K562 (cell line): ENCODE results near the gene HAO2. TPM values are rescaled to one million over a fixed set of nuclear protein-coding genes. Genes with fewer than 3 reads are reported as not detected.

Source experiments
- ATAC-seq: fragments of 200-7000 bp; cut with Tn5 transposase; 3 replicates; pipeline ENCODE4 v1.9.1; 2020; ENCODE audit warnings: moderate library complexity
- BruUV-seq: library from RNA; stranded (reverse); fragments of 400-500 nt; replicated peaks from 2 replicates; lab custom pipeline; 2021; lab: Mats Ljungman, UMichigan
- CTCF ChIA-PET: fragments of 300-600 bp; formaldehyde crosslinking; extraction: SDS; loops from one replicate; lab custom pipeline; 2021; ENCODE audit warnings: low intra/inter-chr PET ratio; lab: Yijun Ruan, JAX
- POLR2A ChIA-PET: fragments of 300-600, 350-650 bp; sonication (Branson Sonifier 250); formaldehyde crosslinking; extraction: SDS; loops from one replicate; lab custom pipeline; 2021; ENCODE audit warnings: antibody characterized with exemption, inconsistent platforms; lab: Yijun Ruan, JAX
- DNase-seq, 4 experiments: peaks; one replicate each; pipeline versions ENCODE4 v3.0.0 to v3.0.0-alpha.2; 2011 to 2018; ENCODE audit warnings: low spot score in 3 of 4, mixed read lengths in 3 of 4; ENCODE audit errors: extremely low read depth in 1 of 4
- FAIRE-seq: peaks from 2 replicates; lab custom pipeline; 2011; peaks lifted over from hg19 to GRCh38; lab: Jason Lieb, UNC
- H2AFZ ChIP-seq: 2 replicates; pipeline ENCODE4 v1.6.0; 2011; ENCODE audit warnings: low read depth, low read length, control low read depth, inconsistent platforms
- H3K27ac ChIP-seq: fragments of 200-600 bp; 3 replicates; pipeline ENCODE4 v1.8.0; 2011; ENCODE audit warnings: low read depth, mild to moderate bottlenecking, control low read depth, inconsistent platforms, low read length, moderate library complexity, mixed read lengths; ENCODE audit errors: extremely low read depth
- H3K27me3 ChIP-seq, 2 experiments: fragments of 300-600 bp in 1 of 2; 2 replicates in 1 of 2; 3 replicates in 1 of 2; pipeline versions ENCODE4 v1.6.0 to v1.8.0; 2011; ENCODE audit warnings: inconsistent platforms in 2 of 2, low read length in 2 of 2, mild to moderate bottlenecking in 1 of 2, mixed read lengths in 1 of 2, moderate library complexity in 1 of 2; ENCODE audit not compliant: control insufficient read depth in 2 of 2, insufficient read depth in 2 of 2
- H3K36me3 ChIP-seq: fragments of 300-600 bp; 3 replicates; pipeline ENCODE4 v1.8.0; 2011; ENCODE audit warnings: mild to moderate bottlenecking, low read length, inconsistent platforms; ENCODE audit not compliant: control insufficient read depth, insufficient read depth
- H3K4me1 ChIP-seq, 2 experiments: fragments of 200-600 bp in 1 of 2; replicated peaks in 1 of 2; 2 replicates in 1 of 2; 3 replicates in 1 of 2; pipeline versions ENCODE4 v1.5.1 to v1.8.0; 2011; ENCODE audit warnings: inconsistent platforms in 2 of 2, low read length in 2 of 2, mild to moderate bottlenecking in 1 of 2, mixed read lengths in 1 of 2, moderate library complexity in 1 of 2; ENCODE audit not compliant: control insufficient read depth in 2 of 2, insufficient read depth in 2 of 2
- H3K4me2 ChIP-seq: 2 replicates; pipeline ENCODE4 v1.6.1; 2011; ENCODE audit warnings: low read length, control low read depth, inconsistent platforms, mixed read lengths; ENCODE audit not compliant: insufficient read depth
- H3K4me3 ChIP-seq: fragments of 200-600 bp; sonication (generic), shearing (Covaris generic); 2 replicates; pipeline ENCODE4 v1.5.1; 2016; ENCODE audit warnings: control low read depth, inconsistent platforms
- H3K79me2 ChIP-seq: fragments of 200-600 bp; 3 replicates; pipeline ENCODE4 v1.8.0; 2011; ENCODE audit warnings: low read length, inconsistent platforms; ENCODE audit not compliant: control insufficient read depth, insufficient read depth
- H3K9ac ChIP-seq, 2 experiments: 2 replicates each; pipeline versions ENCODE4 v1.6.0 to v1.6.1; 2011; ENCODE audit warnings: low read depth in 2 of 2, low read length in 2 of 2, control low read depth in 1 of 2, inconsistent platforms in 1 of 2, mild to moderate bottlenecking in 1 of 2, mixed read lengths in 1 of 2; ENCODE audit not compliant: insufficient read depth in 1 of 2
- H3K9me1 ChIP-seq: one replicate; pipeline ENCODE4 v1.6.0; 2011; ENCODE audit warnings: inconsistent platforms, mild to moderate bottlenecking, low read length, moderate library complexity; ENCODE audit not compliant: control insufficient read depth, insufficient read depth
- H3K9me3 ChIP-seq: replicated peaks from 2 replicates; pipeline ENCODE4 v1.5.1; 2011; ENCODE audit warnings: low read depth, low read length, inconsistent platforms; ENCODE audit not compliant: control insufficient read depth, insufficient read depth
- H4K20me1 ChIP-seq: replicated peaks from 2 replicates; pipeline ENCODE4 v1.6.1; 2011; ENCODE audit warnings: low read length, inconsistent platforms, mixed read lengths; ENCODE audit not compliant: control insufficient read depth, insufficient read depth
- CTCF ChIP-seq, 3 experiments: IDR thresholded peaks in 2 of 3; conservative IDR thresholded peaks in 1 of 3; 2 replicates each; pipeline ENCODE4 v1.5.1; 2011 to 2012; ENCODE audit warnings: low read length in 3 of 3, mild to moderate bottlenecking in 3 of 3, control low read depth in 2 of 3, improper control_type of control experiment in 1 of 3, inconsistent platforms in 1 of 3, low read depth in 1 of 3, mixed read lengths in 1 of 3, moderate library complexity in 1 of 3; ENCODE audit not compliant: insufficient read depth in 2 of 3
- DPF2 ChIP-seq: fragments of 450-650 bp; IDR thresholded peaks from 2 replicates; pipeline ENCODE4 v1.6.1; 2016
- E2F3 ChIP-seq: fragments of 250-450 bp; sonication (Bioruptor Pico); IDR thresholded peaks from 2 replicates; pipeline ENCODE4 v1.4.0; 2020; ENCODE audit warnings: mild to moderate bottlenecking
- ESRRB ChIP-seq: fragments of 250-450 bp; sonication (Bioruptor Pico); IDR thresholded peaks from 2 replicates; pipeline ENCODE4 v1.5.0; 2020; ENCODE audit warnings: mild to moderate bottlenecking, moderate library complexity, borderline replicate concordance
- FOXM1 ChIP-seq, 2 experiments: fragments of 450-650 bp in 1 of 2; sonication (generic) in 1 of 2; formaldehyde crosslinking in 1 of 2; IDR thresholded peaks; 2 replicates each; pipeline versions ENCODE4 v1.6.1 to v1.9.0; 2017 to 2022; ENCODE audit warnings: low read depth in 2 of 2, mild to moderate bottlenecking in 2 of 2, missing genetic modification reagents in 1 of 2, moderate library complexity in 1 of 2
- RAD21 ChIP-seq, 2 experiments: fragments of 250-450 bp in 1 of 2; fragments of 450-650 bp in 1 of 2; sonication (Bioruptor Pico) in 1 of 2; formaldehyde crosslinking in 1 of 2; IDR thresholded peaks in 1 of 2; conservative IDR thresholded peaks in 1 of 2; 2 replicates each; pipeline versions ENCODE4 v1.4.0 to v1.8.0; 2020 to 2022; ENCODE audit warnings: mild to moderate bottlenecking in 2 of 2, moderate library complexity in 1 of 2
- ZFX ChIP-seq: sonication (generic); formaldehyde crosslinking; IDR thresholded peaks from 2 replicates; pipeline ENCODE4 v1.8.0; 2022; ENCODE audit warnings: mild to moderate bottlenecking, missing genetic modification reagents, moderate library complexity
- ZNF444 ChIP-seq: fragments of 250-450 bp; sonication (Bioruptor Pico); IDR thresholded peaks from 2 replicates; pipeline ENCODE4 v1.4.0; 2020; ENCODE audit warnings: mild to moderate bottlenecking, moderate library complexity
- ZNF717 ChIP-seq: fragments of 250-450 bp; sonication (Bioruptor Pico); IDR thresholded peaks from 2 replicates; pipeline ENCODE4 v1.5.0; 2021
- whole genome bisulfite sequencing: fragments of 100-300 bp; shearing (Covaris generic); methylation state at CpG from one replicate; pipeline ENCODE4 v1.1.6; 2016; ENCODE audit warnings: low coverage, mixed read lengths; ENCODE audit not compliant: insufficient coverage; ENCODE audit errors: missing lambda C conversion rate; 5-methylcytosine and 5-hydroxymethylcytosine counted together
- in situ Hi-C: fragments of 300-500 bp; cut with MboI; formaldehyde crosslinking; loops from 4 replicates; pipeline ENCODE4 v1.15.0; 2018; ENCODE audit warnings: inconsistent platforms, mixed read lengths
- intact Hi-C: fragments of 100-400 bp; cut with micrococcal nuclease; formaldehyde crosslinking; loops from 2 replicates; pipeline ENCODE4 v1.14.2; 2022
- polyA plus RNA-seq, 8 experiments: library from polyadenylated mRNA; depleted of rRNA in 4 of 8; stranded (reverse) in 5 of 8; unstranded in 3 of 8; fragments of >200 nt; fragmentation: Nextera tagmentation in 2 of 8; fragmentation: Illumina TruSeq in 1 of 8; extraction: Ambion mirVana in 2 of 8; extraction: Trizol in 1 of 8; gene quantifications; 2 replicates each; pipeline versions ENCODE4 v1.2.1 to v1.2.3, GENCODE V29; 2011 to 2014; ENCODE audit warnings: inconsistent platforms in 1 of 8, missing spikeins in 1 of 8
- total RNA-seq, 7 experiments: library from RNA; depleted of rRNA in 6 of 7; stranded (reverse); fragments of >200 nt in 6 of 7; fragmentation: Illumina TruSeq in 2 of 7; extraction: Trizol in 2 of 7; gene quantifications; 2 replicates each; pipeline versions ENCODE4 v1.2.1 to v1.2.3, GENCODE V29; 2011 to 2021; ENCODE audit warnings: low replicate concordance in 1 of 7

Gene HAO2
- total and polyA plus RNA-seq, 9 of the 15 experiments (the other 6 are each of a cell fraction or from before 2014, with no cell fraction given): not detected

- TF ChIP-seq E2F3 (CRISPR knock-in tag): no peak
- TF ChIP-seq ESRRB (CRISPR knock-in tag): no peak
- no peak for TF ChIP-seq FOXM1 (IDR thresholded peaks at IDR 0.05; ENCODE audit: low read depth)
- TF ChIP-seq FOXM1 (CRISPR knock-in tag; IDR thresholded peaks at IDR 0.05; ENCODE audit: low read depth): no peak
- no peak for TF ChIP-seq ZFX
- TF ChIP-seq CTCF (IDR thresholded peaks at IDR 0.05 in 2 of 3, conservative IDR thresholded peaks at IDR 0.05 in 1 of 3; ENCODE audit: insufficient read depth in 2 of 3, low read depth in 1 of 3, low read length in 3 of 3): peak; percentile 12 to 43 (median 39); a peak in 3 of 6 replicates
- TF ChIP-seq ZNF717 (CRISPR knock-in tag): no peak
- no peak for TF ChIP-seq ZNF444 (CRISPR knock-in tag)
- peak in 1 of 2 experiments; percentile 42; a peak in 2 of 4 replicates for TF ChIP-seq RAD21 (CRISPR knock-in tag; conservative IDR thresholded peaks at IDR 0.05 in 1 of 2, IDR thresholded peaks at IDR 0.05 in 1 of 2)
- TF ChIP-seq DPF2: no peak
- TF ChIP-seq, all 486 proteins: peak for 2
- Histone ChIP-seq H3K27me3 (0 out of 5 replicates have a peak, but pooled peaks cover 0 to 2% of the 10 kb centered on the region in 2 experiments), H3K4me3 (no peak overlapping the region), H4K20me1 (peaks cover 1% of the 10 kb centered on the region; the same call in 1 of the 2 replicates), H3K9ac (no peak overlapping the region), H3K27ac (no peak overlapping the region), H3K4me1 (no peaks in the 10 kb centered on the region), H3K9me3 (no peaks in the 10 kb centered on the region), H3K4me2 (no peak overlapping the region), H2AFZ (no peak overlapping the region), H3K36me3 (no peaks in the 10 kb centered on the region), H3K9me1 (no peaks in the 10 kb centered on the region), H3K79me2 (no peaks in the 10 kb centered on the region)
- ChIA-PET CTCF (no interaction called here), POLR2A (interaction anchor here (0.9 kb wide), 1 partner anchor 26 kb away, joined by 4 read pairs; no protein-coding TSS in a partner anchor)
- in situ Hi-C loops: no loop called here
- BruUV-seq: no TSS peak
- ATAC-seq (peak; percentile 75), DNase-seq (peak in 2 of 4 experiments; percentile 44 to 47), FAIRE-seq (peak; percentile 29)
- WGBS: 2% methylated on average over 6 of the region's 6 CpGs
- intact Hi-C loops: loop anchor here (5.0 kb wide), 1 partner anchor 305 kb away; no protein-coding TSS in a partner anchor
Observed at GRCh38 chr1:119372503-119373086, 4.0 kb downstream of the HAO2 start.
